GM10847 (cell line): ENCODE results near the gene KRTAP4-6.
"Not testable (repeated sequence)": the region's sequence is repeated elsewhere in the genome, so short reads cannot be mapped to it uniquely, and the experiment has no call there.

ENCODE experiments used
- POLR2A ChIP-seq: IDR thresholded peaks from 2 replicates; pipeline ENCODE4 v1.6.1; 2011; ENCODE audit not compliant: insufficient read length; ENCODE audit errors: extremely low read depth

KRTAP4-6 gene

DNA sequence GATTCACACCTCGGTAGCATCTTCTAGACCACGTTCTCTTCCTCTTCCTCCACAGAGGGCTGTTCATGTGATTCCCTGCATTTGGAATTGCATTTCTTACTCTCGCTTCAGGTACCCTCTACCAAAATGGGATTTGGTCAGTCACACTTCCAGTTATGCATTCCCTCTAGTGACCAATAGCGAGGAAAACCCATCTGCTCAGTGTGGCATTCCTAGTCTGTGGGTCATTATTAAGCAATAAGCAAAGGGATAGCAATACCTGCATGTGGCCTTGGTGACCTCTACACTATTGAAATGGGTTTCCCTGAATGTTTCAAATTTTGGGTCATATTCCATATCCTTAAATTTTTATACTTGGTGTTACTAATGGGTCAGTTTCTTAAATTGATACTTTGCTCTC is 9.7 kb upstream of the KRTAP4-6 start:
- no peak for TF ChIP-seq POLR2A

DNA sequence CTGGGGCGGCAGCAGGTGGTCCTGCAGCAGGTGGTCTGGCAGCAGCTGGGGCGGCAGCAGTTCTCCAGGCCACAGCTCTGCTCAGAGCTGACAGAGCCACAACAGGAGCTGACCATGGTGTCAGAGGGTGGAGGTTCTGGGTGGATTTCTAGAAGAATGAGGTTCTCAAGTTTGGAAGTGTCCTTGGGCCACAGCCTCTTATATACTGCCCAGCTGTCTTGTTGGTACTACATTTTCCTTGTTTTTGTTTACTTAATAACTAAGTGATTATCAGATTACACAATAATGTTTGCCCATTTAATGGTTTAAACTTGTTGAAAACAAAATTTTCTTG is 9.3 kb upstream of the KRTAP4-6 start, which contains the start of gene KRTAP4-5:
TSS of gene KRTAP4-5 (minus strand) at position 174 of the 334 bp plus-strand sequence. CDS start at position 116, 58 bp downstream.
- no peak for TF ChIP-seq POLR2A

DNA sequence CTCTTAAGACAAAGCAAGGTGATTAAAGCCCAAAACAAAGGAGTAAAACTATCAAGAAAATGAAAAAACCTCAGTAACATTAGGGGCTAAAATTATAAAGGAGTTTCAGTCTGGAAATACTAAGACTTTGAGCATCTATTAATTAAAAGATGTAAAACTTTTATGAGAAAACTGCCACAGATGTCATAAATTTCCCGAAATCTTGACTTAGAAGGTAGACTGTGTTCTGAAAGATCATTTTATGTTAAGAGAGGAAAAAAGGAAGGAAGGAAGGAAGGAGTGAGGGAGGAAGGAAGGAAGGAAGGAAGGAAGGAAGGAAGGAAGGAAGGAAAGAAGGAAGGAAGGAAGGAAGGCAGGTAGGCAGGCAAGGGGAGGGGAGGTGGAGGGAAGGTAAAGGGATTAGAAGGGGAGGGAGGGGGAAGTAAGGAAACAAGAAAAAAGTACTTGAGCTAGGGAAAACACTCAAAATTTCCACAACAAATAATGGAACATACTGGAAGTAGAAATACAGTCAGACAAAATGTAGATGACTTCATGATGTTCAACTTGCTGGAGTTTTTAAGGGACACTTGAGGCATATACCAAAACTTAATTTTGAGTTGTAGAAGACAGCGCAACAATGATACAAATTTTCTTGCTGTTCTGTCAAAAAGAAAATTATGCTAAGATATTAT is 7.3 kb upstream of the KRTAP4-6 start:
- no peak for TF ChIP-seq POLR2A

DNA sequence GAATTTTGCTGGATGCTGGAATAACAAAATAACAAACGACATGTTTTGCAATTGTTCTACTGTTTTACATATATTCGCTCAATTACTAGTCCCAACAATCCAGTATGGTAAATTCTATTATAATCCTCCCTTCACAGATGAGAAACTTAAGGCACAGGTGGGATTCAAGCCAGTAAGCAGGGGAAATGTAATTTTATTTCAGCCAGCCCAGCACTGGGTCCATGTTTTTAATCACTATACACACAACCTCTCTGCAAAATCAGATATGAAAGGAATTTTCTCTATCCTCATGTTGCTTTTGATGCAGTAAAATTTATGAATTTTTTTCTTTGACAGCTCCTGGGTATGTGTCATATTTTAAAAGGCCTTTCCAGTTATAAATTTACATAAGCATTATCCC is 4.9 kb upstream of the KRTAP4-6 start:
- no peak for TF ChIP-seq POLR2A

DNA sequence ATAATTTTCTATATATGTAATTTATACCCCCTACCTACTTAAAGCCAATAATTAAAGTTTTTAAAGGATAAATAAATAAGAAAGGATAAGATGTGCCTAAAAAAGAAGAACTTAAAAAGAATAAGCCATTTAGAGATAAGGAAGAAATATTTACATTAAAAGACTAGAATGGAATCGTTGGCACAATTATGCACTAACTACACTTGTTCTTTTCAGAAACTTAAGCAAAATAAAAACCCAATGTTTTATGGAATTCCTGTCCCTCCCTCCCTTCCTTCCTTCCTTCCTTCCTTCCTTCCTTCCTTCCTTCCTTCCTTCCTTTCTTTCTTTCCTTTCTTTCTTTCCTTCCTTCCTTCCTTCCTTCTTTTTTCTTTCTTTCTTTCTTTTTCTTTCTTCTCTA is 4.5 kb upstream of the KRTAP4-6 start:
- no peak for TF ChIP-seq POLR2A

DNA sequence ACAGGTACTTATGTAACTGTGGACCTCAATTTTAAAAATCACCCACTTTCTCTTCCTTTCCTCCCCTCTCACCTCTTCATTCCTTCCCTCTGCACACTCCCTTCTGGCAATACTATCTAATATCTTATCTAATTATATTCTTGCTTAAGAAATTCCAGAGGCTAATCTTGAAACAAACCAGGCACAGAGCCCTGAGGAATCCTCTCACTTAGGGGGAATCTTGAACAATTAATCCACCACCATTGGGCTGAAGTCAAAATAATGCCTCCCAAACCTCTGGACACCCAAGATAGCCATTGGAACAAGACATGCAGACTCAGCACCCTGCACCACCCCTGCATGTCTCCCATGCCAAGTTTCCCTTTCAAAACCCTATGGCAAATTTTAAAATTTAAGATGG is 1.0 kb upstream of the KRTAP4-6 start:
- no peak for TF ChIP-seq POLR2A

DNA sequence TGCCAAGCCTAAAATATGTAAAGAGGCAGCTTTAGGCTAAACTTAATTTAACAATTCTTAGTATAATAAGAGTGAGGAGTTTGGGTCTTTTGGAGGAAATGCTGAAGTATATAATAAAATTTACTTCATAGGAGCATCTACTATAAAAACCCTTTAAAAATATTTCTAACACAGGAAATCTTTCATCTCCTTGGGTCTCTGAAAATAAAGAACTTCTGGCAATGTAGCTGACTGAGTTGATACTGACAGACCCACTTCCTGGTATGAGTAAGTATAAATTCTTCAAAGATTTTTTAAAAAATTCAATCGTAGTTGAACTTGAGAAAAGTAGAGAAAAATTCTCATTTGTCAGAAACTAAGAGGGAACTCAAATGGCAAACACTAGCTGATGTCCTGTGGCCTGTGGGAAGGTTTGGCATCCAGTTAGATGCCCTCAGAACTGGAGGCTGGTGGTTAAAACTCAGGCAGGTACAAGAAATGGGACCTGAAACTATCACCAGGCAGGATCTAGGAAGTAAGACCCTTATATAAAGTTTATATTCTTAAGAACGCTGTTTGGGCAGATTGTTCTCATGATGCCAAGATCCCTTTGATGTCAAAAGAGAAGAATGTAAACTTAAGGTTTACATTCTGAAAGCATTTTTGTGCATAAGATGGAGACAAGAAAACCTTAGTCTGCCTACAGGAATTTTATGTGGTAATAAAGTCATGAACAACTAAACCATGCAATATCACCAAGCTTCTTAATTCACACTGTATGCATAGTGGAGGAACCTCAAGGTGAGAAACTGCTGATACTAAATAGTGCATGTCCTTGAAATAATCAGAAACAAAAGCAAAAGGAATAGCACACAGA is 6.2 kb downstream of the KRTAP4-6 start:
- no peak for TF ChIP-seq POLR2A

DNA sequence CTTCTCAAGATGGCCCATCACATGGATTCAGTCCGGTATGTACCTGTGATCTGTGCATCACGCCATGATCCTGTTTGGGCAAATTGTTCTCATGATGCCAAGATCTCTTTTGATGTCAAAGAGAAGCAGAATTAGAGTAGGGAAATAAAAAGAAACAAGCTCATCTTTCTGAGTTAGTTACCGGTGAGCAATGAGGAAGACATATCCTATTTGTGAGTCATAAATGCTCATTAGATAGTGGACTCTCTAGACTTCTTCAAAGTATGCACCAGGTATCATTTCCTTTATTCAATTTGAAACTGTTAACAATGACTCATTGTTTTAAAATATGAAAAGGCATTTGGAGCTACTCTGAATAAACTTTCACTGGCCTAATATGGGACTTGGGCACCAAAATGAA is 8.4 kb downstream of the KRTAP4-6 start:
- TF ChIP-seq POLR2A = no peak

DNA sequence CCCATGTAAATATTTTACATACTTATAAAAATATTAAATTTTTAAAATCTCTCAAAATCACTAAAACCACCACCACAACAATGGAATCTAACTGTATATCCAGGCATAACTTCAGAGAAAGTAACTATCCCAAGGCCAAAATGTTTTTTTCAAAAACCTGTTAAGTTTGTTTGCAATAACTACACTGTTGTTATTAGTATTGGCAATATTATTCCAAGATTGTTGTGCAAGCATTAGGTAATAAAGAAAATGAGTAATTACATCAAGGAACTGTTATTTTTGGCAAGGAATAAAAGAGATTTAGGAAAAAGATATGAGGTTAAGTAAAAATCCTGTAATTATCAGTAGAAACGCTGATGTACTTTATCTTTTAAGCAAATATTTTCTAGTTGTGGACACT is 13.0 kb downstream of the KRTAP4-6 start:
- no peak for TF ChIP-seq POLR2A

DNA sequence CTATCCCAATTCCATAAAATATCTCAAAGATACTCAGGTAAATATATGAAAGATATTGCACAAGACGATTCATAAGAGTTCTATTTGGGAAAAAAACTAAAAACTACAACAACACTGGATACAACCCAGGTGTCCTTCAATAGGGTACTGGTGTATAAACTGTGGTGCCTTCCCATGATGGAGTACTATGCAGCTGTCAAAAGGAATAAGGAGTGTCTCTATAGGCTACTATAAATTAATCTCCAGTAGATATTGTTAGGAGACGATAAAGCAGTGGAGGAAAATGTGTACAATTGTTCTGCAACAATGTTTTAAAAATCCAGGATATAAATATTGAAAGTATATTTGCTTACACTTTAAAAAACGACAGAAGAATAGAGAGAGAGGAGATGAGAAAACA is 13.9 kb downstream of the KRTAP4-6 start:
- TF ChIP-seq POLR2A = no peak

DNA sequence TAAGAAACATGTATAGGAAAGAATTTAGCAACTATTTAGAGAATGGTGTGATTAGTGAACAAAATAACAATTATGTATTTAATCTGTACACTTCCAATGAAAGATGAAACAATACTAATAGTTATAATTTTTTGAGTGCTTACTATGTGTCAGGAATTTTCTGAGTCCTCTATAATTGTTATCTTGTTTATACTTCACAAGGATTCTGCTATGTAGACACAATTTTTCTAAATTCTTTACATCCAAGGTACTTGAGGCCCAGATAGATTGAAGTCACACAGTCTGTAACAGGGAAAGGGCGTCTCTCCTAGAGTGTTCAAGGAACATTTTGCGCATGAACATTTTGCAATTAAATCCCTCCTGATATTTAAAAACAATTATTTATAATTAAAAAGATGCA is 15.3 kb downstream of the KRTAP4-6 start:
- TF ChIP-seq POLR2A = no peak

DNA sequence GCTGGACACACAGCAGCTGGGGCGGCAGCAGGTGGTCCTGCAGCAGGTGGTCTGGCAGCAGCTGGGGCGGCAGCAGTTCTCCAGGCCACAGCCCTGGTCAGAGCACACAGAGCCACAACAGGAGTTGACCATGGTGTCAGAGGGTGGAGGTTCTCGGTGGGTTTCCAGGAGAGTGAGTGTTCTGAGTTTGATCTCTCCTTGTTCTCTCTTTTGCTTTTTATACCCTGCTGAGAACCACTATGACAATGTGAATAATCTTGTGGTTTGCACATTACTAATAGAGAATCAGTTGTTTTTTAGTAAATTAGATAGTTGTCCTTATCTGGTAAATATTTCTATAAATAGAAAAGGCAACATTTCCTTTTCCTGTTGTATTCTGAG is 16.4 kb downstream of the KRTAP4-6 start, which contains the start of gene KRTAP4-12:
TSS of gene KRTAP4-12 (minus strand) at position 192 of the 381 bp plus-strand sequence. CDS start at position 132, 60 bp downstream.
- not testable (repeated sequence) for TF ChIP-seq POLR2A

DNA sequence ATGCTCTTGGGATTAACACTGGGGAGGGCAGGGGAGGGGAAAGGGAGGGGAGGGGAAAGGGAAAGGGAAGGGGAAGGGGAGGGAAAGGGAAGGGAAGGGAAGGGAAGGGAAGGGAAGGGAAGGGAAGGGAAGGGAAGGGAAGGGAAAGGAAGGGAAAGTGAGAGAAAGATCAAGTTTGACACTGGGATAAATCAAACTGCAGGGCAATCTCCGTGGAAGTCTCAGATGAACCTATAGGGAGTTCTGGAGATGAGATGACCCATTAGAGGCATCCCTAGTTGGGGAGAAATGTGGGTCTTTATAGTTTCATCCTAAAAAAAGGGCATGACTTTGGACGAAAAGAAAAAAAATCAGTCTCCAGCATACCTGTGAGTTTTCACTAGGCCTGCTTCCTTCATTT is 18.6 kb downstream of the KRTAP4-6 start:
- no peak for TF ChIP-seq POLR2A

DNA sequence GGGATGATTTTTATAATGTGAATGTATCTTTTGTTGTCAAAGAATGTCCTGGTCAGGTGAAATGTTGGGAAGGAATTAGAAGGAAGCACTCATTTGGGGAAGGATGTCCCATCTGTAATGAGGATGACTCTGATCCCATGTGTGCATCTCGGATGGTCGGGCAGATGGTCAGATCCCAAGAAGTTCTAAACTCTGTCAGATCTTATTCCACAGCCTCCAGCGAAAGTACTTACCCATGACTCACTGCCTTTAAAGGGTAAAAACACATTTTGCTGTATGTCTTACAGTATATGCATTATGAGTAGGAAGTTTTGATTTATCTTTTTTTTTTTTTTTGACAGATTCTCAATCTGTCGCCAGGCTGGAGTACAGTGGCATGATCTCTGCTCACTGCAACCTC is 21.6 kb downstream of the KRTAP4-6 start:
- no peak for TF ChIP-seq POLR2A

DNA sequence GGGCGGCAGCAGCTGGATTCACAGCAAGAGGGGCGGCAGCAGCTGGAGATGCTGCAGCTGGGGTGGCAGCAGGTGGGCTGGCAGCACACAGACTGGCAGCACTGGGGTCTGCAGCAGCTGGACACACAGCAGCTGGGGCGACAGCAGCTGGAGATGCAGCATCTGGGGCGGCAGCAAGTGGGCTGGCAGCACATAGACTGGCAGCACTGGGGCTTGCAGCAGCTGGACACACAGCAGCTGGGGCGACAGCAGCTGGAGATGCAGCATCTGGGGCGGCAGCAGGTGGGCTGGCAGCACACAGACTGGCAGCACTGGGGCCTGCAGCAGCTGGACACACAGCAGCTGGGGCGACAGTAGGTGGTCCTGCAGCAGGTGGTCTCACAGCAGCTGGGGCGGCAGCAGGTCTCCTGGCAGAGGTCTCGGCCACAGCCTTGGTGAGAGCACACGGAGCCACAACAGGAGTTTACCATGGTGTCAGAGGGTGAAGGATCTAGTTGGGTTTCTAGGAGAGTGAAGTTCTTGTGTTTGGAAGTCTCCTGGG is 22.4 kb downstream of the KRTAP4-6 start, which contains the start of gene KRTAP4-11:
TSS of gene KRTAP4-11 (minus strand) at position 528 of the 541 bp plus-strand sequence. CDS start at position 470, 58 bp downstream.
- not testable (repeated sequence) for TF ChIP-seq POLR2A

DNA sequence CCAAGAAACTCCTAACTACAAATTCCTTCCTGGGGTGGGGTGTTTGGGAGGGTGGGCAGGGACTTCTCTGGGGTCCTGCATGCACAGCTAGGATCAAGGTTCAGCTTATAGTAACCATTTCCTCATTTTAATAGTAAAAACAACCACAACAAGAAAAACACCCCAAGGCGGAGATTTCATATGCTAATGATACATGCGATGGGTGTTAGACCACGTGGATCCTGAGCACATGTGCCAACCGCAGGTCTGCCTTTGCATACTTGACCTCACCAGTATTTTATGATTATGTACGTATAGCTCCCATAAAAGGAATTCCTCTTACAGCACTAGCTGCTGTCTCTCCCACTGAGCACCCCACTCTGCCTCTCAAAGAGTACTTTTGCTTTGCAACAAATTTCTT is 24.0 kb downstream of the KRTAP4-6 start:
- no peak for TF ChIP-seq POLR2A
